ENCODE results near the gene METTL25.

METTL25 gene

DNA sequence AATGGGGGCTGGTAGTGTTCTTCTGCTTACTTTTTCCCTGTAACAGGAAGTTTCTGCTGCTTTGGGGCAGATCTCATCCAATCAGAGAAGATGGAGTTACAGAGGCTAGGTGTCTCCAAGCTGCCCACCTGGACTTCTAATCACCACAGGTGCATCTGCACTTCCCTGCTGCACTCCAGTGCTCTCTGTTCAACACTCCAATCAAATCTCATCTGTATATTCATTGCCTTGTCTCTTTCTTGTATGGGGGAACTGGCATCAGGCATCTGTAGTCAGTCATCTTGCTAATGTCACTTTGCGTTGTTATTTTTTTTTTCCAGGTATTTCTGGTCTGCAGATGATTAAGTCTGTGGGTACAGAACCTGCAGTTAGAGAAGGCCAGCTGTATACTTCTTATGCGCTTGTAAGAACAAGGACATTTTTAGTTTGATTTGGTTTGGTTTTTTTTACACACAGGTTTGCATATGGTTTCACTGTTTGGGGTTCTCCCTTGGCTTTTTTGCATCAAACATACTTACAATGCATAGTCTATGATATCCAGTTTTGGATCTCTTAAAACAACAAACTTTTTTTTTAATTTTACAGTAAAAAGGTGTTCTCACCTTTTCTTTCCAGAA lies 116.0 kb downstream of the METTL25 start:
- no peak for DNase-seq

DNA sequence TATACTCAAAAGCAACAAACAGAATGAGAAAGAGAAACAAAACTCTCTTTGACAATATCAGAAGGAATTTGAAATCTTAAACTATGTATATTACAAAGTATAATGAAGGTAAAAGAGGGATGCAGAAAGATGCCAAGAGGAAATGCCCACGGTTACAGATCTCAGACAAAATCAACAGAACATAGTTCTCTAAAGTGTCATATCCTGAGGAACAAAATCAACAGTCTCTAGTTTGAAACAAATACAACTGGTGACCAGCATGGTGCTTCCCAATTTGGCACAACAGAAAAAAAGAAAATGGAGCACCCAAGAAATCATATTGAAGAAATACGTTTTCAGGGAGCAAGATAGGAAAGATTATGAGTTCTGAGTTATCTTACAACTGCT lies 116.5 kb downstream of the METTL25 start:
- DNase-seq = no peak

DNA sequence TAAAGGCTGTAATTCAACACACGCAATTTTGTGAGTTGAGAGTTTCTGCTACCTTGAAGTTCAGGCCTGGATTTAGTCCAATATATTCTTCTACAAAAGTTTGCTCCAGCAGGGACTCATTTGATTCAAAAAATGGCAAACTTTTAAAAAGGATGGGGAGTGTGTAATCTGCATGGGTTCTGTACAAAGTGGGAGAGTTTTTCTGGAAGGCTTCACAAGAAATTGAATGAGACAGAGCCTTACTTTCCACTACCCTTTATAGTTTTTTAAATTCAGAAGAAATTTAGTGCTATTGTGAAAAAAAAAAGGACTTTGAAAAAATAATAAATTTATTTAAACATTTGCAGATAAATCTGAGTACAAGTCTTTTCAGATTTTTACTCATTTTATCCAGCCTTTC lies 116.9 kb downstream of the METTL25 start:
- no peak for DNase-seq

GRCh38 chr12:82476511-82476910 lies 118.2 kb downstream of the METTL25 start:
- DNase-seq = no peak

GRCh38 chr12:82479511-82479910 lies 121.2 kb downstream of the METTL25 start:
- no peak for DNase-seq

DNA sequence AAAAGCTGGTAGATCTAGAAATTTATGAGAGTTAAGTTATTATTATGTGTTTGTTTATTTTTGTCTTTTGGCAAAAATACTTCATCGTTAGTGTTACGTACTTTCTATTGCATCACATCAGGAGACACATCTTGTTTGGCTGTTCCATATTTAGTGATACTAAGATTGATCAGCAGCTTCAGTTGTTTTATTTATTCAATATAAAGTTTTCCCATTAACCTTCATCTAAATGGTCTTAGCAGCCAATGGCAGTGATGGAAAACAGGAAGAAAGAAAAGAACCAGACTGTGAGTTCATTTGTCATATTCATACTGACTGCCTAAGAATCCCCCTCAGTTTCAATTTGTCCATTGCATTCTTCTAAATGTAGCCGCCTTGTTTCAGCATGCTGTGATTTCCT lies 122.3 kb downstream of the METTL25 start:
- DNase-seq = no peak

- no peak for DNase-seq
Measured at GRCh38 chr12:82481954-82482353, 123.6 kb downstream of the METTL25 start.

GRCh38 chr12:82486524-82487235 lies 128.4 kb downstream of the METTL25 start:
- no peak for DNase-seq

GRCh38 chr12:82504409-82504808 lies 146.1 kb downstream of the METTL25 start:
- no peak for DNase-seq

GRCh38 chr12:82505150-82505549 lies 146.8 kb downstream of the METTL25 start:
- DNase-seq = no peak

DNA sequence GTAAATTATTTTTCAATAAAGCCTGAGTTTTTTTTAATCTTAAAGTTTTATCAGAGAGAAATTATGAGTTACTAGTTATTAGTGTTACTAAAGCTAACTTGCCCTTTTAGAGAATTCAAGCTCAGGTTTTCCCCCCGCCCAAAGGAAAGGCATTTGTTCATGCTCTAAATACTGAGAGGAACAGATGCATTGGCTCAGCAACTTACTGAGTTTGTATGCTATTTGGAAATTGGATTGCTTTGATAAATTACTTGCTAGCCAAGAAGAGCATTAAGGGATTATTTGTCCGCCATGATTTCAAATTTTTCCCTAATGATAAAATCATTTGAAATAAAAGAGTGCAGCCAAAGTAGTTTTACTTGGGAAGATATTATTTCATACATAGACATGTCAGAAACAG lies 149.4 kb downstream of the METTL25 start:
- no peak for DNase-seq

GRCh38 chr12:82510386-82510785 lies 152.1 kb downstream of the METTL25 start:
- no peak for DNase-seq

DNA sequence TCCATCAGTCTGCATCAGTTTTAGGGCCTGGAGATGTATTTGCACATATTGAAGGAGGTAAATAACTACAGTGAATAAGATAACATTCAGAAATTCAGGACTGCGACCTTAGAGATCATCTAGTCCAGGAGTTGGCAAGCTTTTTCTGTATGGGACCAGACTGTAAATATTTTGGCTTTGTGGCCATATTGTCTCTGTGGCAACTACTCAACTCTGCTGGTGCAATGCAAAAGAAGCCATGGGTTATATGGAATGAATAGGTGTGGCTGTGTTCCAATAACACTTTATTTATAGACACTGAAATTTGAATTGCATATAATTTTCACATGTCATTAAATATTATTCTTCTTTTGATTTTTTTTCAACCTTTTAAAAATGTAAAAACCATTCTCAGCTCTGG lies 156.6 kb downstream of the METTL25 start:
- no peak for DNase-seq

DNA sequence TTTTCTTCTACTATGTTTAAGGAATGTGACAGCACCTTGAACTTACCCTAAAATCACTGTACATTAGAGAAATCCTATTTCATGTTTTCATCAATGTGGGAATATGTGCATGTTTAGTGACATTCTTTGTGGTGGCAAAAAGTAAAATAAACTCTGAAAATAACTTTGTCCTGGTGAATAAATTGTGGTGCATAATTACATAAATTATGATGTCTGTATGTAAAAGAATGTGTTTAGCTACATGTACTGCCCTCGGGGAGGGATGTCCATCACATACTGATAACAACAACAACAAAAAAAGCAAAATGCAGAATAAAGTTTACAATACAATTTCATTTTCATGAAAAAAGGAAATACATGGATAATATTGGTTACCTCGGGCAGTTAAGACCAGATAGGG lies 157.3 kb downstream of the METTL25 start:
- DNase-seq = no peak

DNA sequence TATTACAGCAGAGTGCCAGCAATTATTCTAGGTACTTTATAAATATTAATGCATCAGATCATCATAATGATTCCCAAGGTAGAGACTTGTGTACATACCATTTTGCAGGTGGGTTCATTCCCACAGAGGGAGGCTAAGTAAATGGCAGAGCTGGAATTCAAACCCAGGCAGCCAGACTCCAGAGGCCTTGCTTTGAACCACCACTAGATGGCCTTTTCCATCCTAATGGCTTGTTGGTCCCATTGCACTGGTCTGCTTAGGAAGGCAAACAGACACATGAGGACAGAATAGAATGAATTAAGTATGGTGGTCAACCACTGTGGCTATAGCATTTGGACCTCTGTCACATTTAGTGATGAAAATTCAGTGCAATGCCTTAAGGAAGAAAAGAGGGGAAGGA lies 158.7 kb downstream of the METTL25 start:
- DNase-seq = no peak

- DNase-seq = no peak
Measured at GRCh38 chr12:82517808-82518207, 159.5 kb downstream of the METTL25 start.

DNA sequence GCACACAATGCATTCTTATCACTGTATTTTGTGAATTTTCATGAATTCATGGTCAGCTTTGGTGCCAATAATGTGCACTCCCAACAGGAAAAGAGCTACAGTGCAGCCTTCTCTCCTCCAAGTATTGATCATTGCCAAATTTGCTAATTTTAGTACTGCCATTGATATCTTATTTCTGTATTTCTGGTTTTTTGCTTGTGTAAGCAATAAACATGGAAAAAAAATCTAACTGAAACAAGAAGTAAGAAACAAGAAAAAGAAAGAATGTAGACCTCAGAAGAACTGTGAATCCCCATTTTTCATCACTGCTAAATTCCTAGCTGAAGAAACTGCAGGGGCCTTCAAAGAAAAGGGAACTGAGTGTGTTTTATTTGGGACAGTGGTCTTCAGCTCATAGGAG lies 161.2 kb downstream of the METTL25 start:
- no peak for DNase-seq

DNA sequence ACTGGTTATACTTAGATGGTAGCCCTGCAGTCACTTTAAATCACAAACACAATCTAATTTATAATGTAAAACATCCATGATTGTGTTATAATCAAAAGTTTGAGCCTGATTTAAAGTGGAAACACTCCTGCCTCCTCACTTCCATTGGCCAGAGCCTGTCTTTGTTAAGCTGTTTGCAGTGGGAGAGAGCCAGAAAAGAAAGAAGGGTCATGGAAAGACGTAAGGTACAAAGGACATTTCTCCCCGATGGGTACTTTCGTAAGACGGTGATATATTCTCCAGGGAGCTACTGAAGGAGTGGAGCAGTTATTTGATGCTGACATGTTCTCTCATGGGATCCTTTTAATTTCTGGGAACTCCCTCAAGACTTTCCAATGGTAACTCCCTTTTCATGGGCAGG lies 164.0 kb downstream of the METTL25 start:
- DNase-seq = no peak

DNA sequence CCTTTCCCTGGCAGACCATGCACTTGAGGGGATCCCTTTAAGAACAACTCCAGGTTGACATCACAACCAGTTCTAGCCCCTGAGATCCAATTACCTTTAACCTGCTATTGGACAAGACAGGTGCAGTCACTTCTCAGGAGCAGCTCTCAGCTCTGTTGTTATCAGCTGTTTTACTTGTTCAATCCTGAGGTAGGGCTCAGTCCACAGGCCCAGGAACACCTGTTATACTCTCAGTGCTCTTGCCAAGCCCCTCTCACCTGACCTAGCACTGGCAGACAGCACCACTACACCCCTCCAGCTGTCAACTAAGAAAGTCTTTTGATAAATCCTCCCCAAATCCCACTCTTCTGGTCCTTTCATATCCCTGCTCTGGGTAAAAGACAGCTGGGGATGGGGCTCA lies 164.4 kb downstream of the METTL25 start:
- DNase-seq = no peak

DNA sequence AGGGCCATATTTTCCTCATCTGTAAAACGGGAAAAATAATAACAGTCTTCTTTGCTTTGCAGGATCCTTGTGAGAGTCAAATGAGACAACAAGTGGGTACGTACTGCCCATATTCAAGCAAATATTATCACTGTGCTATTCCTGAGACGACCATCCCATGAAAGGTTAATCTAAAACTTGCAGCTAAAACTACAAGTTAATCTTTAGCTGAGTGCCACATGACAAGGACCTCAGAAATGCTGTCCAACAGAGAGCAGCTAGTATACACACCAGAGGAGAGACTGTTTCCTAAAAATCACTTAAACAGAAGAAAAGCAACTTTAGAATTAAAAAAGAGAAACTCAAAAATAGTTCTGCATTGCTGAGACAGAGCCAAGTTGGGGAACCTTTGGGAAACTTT lies 165.7 kb downstream of the METTL25 start:
- DNase-seq = no peak

GRCh38 chr12:82524641-82525040 lies 166.3 kb downstream of the METTL25 start:
- no peak for DNase-seq

DNA sequence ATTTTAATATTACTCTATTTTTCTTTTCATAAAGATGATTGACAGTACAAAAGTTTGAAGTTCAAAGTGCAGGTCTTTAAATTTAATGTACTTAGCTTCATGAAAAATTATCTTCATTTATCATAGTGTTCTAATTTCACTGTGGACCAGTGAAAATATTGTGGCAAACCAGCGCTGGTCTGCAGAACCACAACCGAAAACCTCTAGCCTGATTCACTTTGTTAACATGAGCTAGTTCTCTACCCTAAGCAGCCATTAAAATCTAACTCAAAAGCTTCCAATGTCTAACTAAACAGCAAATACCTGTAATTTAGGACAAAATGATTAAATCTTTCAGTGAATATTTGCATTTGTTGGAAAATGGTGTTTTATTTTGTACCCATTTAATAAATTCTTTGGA lies 167.3 kb downstream of the METTL25 start:
- no peak for DNase-seq

DNA sequence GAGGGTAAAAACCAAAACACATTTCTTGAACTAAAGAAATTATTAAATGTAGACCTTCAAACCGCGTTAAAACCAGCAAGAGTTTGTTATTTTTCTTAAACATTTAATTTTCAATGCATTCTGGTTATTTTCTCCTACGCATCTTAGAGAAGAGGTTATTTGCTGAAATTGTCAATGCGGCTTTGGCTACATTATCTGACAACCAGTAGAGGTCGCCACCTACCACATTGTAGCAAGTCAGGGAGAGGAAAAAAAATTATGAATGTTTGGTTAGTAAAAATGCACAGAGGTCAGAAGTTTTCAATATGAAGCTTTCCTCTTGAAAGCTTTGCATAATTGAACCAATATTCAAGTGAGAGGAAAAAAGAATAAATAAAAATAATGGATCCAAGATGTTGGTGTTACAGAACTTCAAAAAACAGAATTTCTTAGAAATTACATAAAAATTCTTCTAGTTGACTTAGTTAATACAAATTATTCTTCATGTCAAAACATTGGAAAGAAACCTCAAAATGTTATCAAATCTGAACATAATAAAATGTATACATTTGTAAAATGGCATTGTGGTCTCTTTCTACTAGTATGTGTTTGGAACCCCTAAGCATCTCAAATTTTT lies 168.9 kb downstream of the METTL25 start:
- DNase-seq = peak; percentile 22
